GM23338 (cell line): ENCODE data around the gene GJC3.
"Not testable (repeated sequence)": the region's sequence is repeated elsewhere in the genome, so short reads cannot be mapped to it uniquely, and the experiment has no call there.

Experiments used
- CTCF ChIP-seq, 2 experiments: fragments of 200-600 bp in 1 of 2; sonication (generic) in 1 of 2; conservative IDR thresholded peaks; 2 replicates each; pipeline versions ENCODE4 v1.5.1 to v1.6.1; 2016 to 2017; ENCODE audit warnings: antibody characterized with exemption in 2 of 2, low read depth in 2 of 2, mild to moderate bottlenecking in 2 of 2, moderate library complexity in 1 of 2
- ETS1 ChIP-seq: IDR thresholded peaks from 2 replicates; pipeline ENCODE4 v1.6.1; 2016; ENCODE audit warnings: antibody characterized with exemption
- EZH2 ChIP-seq: fragments of 200-600 bp; sonication (generic); IDR thresholded peaks from one replicate; pipeline ENCODE4 v1.8.0; 2017; ENCODE audit warnings: antibody characterized with exemption, mild to moderate bottlenecking, low read depth; ENCODE audit not compliant: unreplicated experiment
- EZH2phosphoT487 ChIP-seq: fragments of 200-600 bp; sonication (generic); IDR thresholded peaks from one replicate; pipeline ENCODE4 v1.8.1; 2018; ENCODE audit warnings: antibody characterized with exemption; ENCODE audit not compliant: unreplicated experiment
- POLR2AphosphoS5 ChIP-seq: IDR thresholded peaks from 2 replicates; pipeline ENCODE4 v1.6.1; 2016; ENCODE audit warnings: antibody characterized with exemption, low read depth
- REST ChIP-seq: IDR thresholded peaks from one replicate; pipeline ENCODE4 v1.6.1; 2018; ENCODE audit warnings: antibody characterized with exemption; ENCODE audit not compliant: unreplicated experiment

- not testable (repeated sequence) for TF ChIP-seq CTCF (conservative IDR thresholded peaks at IDR 0.05; ENCODE audit: low read depth in 2 of 2); EZH2; EZH2phosphoT487; POLR2AphosphoS5; ETS1; REST
Observed at GRCh38 chr7:99952649-99953048, 23.2 kb upstream of the GJC3 start.
